GM19099 (cell line): Measurements from ENCODE around the gene PCID2.

Source experiments
- POLR2A ChIP-seq: IDR thresholded peaks from 3 replicates; pipeline ENCODE4 v1.6.1; 2011; ENCODE audit warnings: low read depth; ENCODE audit not compliant: insufficient read length; ENCODE audit errors: extremely low read depth

Gene PCID2

DNA sequence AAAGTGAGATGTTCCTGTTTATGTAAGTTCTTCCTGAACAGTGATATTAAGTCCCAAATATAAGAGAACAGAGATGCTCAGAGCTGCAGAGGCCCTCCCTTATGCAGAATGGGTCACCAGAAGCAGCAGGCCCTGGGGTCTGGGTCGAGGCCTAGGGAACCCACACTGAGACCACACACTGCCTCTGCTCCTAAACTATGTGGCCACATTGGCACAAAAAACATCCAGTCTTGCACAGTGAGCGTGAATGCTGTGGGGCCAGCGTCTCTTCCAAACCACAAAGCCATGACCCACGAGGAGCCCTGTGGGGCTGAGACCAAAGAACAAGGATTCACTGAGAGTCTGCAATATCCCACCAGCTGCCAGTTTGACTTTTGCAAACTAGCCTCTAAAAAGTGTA lies 26.4 kb downstream of the PCID2 start:
- TF ChIP-seq POLR2A, result no peak

- no peak for TF ChIP-seq POLR2A
Observed at GRCh38 chr13:113179374-113180230, 28.9 kb downstream of the PCID2 start.

- TF ChIP-seq POLR2A, result no peak
Observed at GRCh38 chr13:113178896-113179167, 29.6 kb downstream of the PCID2 start.

GRCh38 chr13:113178070-113178895 lies 30.2 kb downstream of the PCID2 start:
- TF ChIP-seq POLR2A, result no peak

GRCh38 chr13:113176822-113177221 lies 31.6 kb downstream of the PCID2 start:
- TF ChIP-seq POLR2A, result no peak

DNA sequence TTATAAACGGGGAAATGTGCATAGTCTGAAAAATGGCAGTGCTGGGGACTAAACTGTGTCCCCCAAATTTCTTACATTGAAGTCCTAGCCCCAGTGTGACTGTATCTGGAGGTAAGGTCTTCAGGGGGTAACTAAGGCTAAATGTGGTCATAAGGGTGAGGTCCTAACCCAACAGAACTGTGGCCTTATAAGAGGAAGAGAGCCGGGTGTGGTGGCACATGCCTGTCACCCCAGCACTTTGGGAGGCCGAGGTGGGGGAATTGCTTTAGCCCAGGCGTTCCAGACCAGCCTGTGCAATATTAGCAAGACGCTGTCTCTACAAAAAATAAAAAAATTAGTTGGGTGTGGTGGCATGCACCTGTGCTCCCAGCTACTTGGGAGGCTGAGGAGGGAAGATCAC lies 32.2 kb downstream of the PCID2 start:
- no peak for TF ChIP-seq POLR2A

- no peak for TF ChIP-seq POLR2A
Observed at GRCh38 chr13:113172419-113172926, 36.0 kb downstream of the PCID2 start.

DNA sequence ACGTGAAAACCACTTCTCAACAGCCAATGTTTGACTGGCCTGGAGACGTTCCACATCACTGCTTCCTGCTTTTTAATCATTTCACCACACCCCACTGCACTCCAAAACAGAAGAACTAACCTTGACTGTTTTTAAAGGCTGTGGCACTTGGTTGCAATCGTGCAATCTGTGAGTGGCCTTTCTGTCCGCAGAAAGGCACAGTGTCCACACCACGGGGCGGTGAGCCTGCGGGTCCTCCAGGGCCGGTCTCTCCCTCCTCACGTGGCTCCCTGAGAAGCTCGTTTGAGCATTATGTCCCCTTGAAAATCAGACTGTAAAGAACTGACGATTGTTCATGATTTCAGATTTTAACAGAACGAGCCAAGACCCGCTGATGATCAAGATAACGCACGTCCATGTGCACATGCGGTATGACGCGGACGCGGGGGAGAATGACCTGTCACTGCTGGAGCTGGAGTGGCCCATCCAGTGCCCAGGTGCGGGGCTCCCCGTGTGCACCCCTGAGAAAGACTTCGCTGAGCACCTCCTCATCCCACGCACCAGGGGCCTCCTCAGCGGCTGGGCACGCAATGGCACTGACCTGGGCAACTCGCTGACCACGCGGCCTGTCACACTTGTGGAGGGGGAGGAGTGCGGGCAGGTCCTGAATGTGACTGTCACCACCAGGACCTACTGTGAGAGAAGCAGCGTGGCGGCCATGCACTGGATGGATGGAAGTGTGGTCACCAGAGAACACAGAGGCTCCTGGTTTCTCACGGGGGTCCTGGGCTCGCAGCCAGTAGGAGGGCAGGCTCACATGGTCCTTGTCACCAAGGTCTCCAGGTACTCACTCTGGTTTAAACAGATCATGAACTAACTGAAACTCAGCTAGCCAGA lies 37.0 kb downstream of the PCID2 start:
- TF ChIP-seq POLR2A, result no peak

DNA sequence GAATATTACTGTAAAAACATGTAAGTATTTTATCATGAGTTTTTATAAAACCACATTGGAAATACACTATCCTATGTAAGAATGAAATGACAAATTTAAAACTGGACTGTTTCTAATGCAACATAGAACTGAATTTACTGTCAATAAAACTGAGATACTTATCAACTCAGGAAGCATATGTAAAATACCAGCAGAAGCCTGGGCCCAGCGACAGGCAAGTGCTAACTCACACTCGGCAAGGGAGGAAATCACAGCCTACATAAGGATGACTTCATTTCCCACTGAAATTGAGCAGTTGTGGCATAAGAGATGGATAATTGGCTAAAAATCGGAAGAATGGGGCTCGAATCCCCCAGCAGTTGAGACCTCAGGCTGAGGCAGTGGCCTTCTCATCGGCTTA lies 38.0 kb downstream of the PCID2 start:
- no peak for TF ChIP-seq POLR2A

- TF ChIP-seq POLR2A, result no peak
Observed at GRCh38 chr13:113169277-113170272, 38.9 kb downstream of the PCID2 start.

DNA sequence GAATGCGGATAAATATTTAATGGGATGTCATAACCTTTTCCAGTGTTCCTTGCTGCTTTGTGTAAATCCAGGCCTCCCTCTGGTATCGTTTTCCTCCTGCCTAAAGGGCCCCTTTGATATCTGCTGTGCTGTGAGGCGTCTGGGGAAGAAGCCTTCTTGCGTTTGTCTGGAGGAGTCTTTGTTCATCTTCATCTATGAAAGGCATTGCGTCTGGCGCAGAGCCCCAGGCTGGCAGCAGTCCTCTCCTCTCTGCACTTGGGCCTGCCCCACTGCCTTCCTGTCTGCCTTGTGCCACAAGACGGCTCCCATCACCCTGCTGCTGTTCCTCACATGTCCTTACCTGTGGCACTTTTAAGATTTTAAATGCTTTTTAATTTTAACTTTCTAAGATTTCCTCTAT lies 40.3 kb downstream of the PCID2 start:
- TF ChIP-seq POLR2A, result no peak

DNA sequence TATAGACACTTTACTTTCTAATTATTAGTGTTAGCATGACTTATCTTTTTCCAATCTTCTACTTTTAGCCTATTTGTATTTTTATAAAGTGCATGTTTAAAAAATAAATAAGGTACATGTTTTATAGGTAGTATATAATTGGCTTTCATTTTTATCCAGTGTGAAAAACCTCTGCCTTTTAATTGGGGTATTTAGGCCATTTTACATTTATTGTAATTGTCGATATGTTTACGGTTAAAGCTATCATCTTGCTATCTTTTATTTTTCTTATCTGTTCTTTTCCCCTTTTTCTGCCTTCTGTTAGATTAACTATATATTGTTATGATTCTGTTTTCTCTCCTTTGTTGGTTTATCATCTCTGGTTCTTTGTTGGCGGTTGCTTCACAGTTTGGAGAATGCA lies 40.9 kb downstream of the PCID2 start:
- no peak for TF ChIP-seq POLR2A

DNA sequence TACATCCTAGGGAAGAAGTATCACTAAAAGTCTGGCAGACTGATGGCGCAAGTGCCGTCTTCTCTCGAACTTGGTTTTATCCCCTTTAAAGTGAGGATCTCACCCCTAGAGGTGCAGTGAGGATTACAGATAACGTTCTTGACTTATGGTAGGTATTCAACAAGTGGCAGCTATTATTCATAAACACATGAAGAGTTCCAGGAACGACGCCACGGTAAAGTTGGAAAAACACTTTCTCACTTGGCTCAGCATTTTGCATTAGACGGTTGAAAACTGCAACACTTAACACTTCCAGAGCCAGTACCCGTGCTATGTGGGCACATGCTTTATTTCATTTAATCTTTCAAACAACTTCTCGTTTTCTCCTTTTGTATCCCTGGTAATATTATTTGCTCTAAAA lies 41.3 kb downstream of the PCID2 start:
- no peak for TF ChIP-seq POLR2A

- TF ChIP-seq POLR2A, result no peak
Observed at GRCh38 chr13:113166681-113167080, 41.8 kb downstream of the PCID2 start.
